Inflammatory macrophage treated with lipopolysaccharide for 4 hours (primary cell): ENCODE data around the gene NOP16.

ENCODE experiments used
- DNase-seq: peaks from one replicate; pipeline ENCODE4 v3.0.0-alpha.2; 2020

NOP16 gene

GRCh38 chr5:176384366-176384930 lies 4.0 kb downstream of the NOP16 start:
- DNase-seq = no peak

GRCh38 chr5:176383961-176384360 lies 4.4 kb downstream of the NOP16 start:
- peak; percentile 17 for DNase-seq

GRCh38 chr5:176383248-176383905 lies 5.0 kb downstream of the NOP16 start:
- no peak for DNase-seq

- DNase-seq = no peak
Observed at GRCh38 chr5:176382721-176383120, 5.7 kb downstream of the NOP16 start.

DNA sequence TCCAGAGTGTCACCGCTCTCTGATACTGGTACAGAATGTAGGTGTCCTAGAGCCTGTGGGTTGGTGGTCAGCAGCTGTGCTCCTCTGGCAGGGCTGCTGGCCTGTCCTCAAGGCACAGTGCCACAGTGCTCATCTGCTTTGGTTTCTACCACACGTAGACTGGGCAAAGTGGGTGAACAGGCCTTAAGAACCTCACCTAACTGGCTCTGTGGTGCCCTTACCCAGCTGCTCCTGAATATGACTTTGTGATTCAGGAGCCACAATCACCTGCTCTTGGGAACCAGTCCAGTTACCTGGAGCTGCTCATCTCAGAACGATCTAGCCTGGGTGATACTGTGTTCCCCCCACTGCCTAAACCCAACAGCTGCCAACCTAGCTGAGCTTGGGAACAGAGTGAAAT lies 6.4 kb downstream of the NOP16 start:
- no peak for DNase-seq

GRCh38 chr5:176381423-176381822 lies 7.0 kb downstream of the NOP16 start:
- DNase-seq = no peak

DNA sequence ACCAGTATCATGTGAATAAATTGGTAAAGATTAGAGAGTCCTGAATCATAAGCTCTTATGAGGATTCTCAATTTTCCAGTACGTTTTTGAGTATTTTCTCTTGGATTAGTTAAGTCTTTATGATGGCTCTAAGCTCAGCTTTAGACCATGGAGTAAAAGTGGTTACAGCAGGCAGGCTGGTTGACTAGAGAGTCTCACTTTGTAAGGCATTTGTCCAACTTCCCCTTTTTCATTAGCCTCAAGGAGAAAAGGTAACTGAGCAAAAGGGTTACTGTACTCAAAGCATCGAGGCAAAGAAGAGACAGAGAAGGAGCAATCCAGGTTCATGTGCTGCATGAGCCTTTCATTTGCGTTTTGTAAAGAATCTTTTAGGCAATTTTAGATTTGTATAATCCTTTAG lies 8.5 kb downstream of the NOP16 start:
- DNase-seq = no peak

- DNase-seq = peak; percentile 16
Observed at GRCh38 chr5:176373100-176373818, 15.1 kb downstream of the NOP16 start.

GRCh38 chr5:176371621-176372539 lies 16.5 kb downstream of the NOP16 start:
- peak; percentile 38 for DNase-seq

GRCh38 chr5:176369934-176370711 lies 18.3 kb downstream of the NOP16 start:
- no peak for DNase-seq

DNA sequence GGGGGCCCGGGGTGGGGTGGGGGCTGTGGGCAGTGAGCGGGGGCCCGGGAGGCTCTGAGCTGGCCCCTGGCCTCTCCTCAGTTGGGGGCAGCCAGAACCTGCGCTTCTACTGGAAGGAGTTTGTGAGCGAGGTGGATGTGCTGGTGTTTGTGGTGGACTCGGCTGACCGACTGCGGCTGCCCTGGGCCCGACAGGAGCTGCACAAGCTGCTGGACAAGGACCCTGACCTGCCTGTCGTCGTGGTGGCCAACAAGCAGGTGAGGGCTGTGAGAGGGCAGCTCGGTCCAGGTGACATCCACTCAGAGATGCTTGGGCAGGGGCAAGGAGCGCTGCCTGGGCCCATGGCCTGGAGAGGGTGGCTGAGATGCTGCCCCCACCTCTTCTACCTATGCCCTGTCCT lies 19.7 kb downstream of the NOP16 start:
- no peak for DNase-seq

GRCh38 chr5:176366232-176366894 lies 22.0 kb downstream of the NOP16 start:
- DNase-seq = no peak

- peak; percentile 32 for DNase-seq
Observed at GRCh38 chr5:176365351-176366231, 22.8 kb downstream of the NOP16 start, which contains the start of gene ARL10. ARL10 (plus strand) TSS chr5:176365487; CDS start chr5:176365564, 77 bp downstream.

GRCh38 chr5:176364765-176365350 lies 23.5 kb downstream of the NOP16 start:
- DNase-seq = peak; percentile 11

DNA sequence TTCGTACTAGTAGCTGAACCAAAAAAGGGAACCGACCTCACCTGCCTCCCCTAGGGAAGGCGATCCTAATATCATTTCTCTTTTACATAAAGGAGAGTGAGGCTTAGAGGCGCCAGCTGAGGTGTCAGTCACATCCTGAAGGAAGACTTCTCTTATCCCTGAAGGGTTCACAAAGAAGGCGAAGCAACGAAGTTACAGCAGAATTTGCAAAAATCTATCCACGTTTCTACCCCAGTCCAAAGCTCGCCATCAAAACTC lies 26.2 kb downstream of the NOP16 start:
- DNase-seq = no peak

DNA sequence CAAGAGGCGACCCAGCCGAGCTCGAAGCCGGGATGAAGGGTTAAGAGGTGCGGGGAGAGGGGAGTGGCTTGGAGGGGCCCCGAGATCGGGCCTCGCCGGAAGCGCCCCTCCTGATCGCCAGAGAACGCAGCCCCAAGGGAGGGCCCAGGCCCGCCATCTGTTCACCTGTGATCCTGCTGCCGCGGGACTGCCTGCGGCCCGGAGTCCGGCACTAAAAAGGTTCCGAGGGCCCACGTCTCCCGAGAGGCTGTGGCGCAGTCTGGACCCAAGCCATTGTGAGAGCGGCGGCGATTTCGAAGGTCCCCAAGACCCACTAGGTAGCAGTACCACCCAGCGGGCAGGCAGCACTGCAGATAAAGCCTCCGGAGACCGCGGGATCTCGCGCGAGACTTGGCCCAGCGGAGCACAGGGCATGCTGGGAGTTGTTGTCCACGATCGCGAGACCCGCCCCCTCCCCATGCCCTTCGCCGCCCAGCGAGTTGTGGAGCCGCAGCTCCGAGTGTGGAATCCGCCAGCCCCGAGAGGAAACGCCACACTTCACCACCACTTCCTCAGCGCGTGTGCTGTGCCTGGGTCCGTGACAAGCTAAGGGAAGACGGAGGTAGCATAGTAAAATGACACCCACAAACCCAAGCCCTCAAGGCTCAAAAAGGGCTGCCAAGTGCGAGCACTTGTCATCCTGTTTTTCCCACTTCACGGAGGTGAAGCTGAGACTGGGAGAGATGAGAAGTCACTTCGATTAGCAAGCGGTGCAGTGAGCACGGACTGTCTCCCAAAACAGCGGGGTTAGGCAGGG lies 26.8 kb downstream of the NOP16 start, which contains the start of gene KIAA1191:
Gene KIAA1191 (minus strand): TSS at position 328 of the 796 bp plus-strand sequence. CDS start 2,256 bp downstream, outside the sequence.
- DNase-seq = peak; percentile 93

DNA sequence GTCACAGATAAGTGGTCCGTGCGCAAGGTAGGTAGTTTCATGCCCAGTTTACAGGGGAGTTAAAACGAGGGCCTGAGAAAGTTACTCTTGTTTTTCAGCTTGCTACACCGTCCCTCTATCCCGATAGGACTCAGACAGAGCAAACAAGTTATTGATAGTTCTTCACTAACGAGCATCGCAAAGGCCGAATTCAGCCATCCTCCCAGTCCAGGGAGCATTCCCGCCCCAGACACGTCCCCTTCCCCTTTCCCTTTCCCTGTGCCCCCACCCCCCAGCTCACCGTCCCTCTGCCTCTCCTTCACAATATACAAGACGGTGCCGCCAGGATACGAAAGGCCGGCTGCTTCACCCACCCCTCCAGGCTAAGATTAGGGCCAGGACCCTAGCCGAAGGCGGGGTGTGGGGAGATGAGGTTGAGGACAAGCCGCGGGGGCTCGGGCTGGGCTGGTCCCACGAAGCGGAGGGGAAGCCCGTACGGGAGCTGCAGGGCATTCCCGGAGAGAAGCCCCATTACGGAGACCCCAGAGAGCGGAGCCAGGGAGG lies 27.4 kb downstream of the NOP16 start:
- DNase-seq = peak; percentile 13

DNA sequence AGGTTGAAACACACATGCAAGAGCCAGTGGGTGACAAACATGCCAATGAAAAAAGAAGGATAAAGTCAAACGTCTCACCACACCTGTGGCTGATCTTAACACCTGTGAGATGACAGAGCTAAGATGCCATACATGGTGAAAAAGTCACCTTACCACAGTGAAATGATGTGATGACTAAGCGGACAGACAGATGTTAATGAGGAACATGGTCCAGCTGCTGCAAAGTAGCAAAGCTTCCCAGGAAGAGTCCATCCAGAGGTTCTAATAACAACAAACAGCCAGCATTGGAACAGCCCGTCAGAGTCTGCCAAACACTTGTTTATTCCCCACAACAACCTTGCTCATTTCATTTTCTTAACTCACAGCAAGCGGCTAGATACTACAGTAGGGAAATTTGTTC lies 28.7 kb downstream of the NOP16 start:
- no peak for DNase-seq

GRCh38 chr5:176356179-176356566 lies 32.2 kb downstream of the NOP16 start:
- no peak for DNase-seq
